HTERT RPE-1 (cell line): ENCODE measurements around the gene LYZ.

Experiments used
- in situ Hi-C: fragments of 300-500 bp; cut with MboI; formaldehyde crosslinking; loops from 4 replicates; pipeline ENCODE4 v1.14.3; 2020; ENCODE audit warnings: low sequenced_read_pairs

LYZ gene

GRCh38 chr12:69338120-69338859 lies 9.9 kb upstream of the LYZ start:
- in situ Hi-C loops = no loop called here

GRCh38 chr12:69338936-69339335 lies 9.2 kb upstream of the LYZ start:
- in situ Hi-C loops = no loop called here

- in situ Hi-C loops = no loop called here
Measured at GRCh38 chr12:69339999-69340398, 8.2 kb upstream of the LYZ start.

- in situ Hi-C loops = no loop called here
Measured at GRCh38 chr12:69341328-69341727, 6.9 kb upstream of the LYZ start.

GRCh38 chr12:69342421-69342820 lies 5.8 kb upstream of the LYZ start:
- in situ Hi-C loops = no loop called here

- in situ Hi-C loops = no loop called here
Measured at GRCh38 chr12:69343357-69343756, 4.8 kb upstream of the LYZ start.

- in situ Hi-C loops = no loop called here
Measured at GRCh38 chr12:69343885-69344612, 4.1 kb upstream of the LYZ start.

GRCh38 chr12:69345077-69345476 lies 3.1 kb upstream of the LYZ start:
- in situ Hi-C loops = no loop called here

GRCh38 chr12:69345742-69346141 lies 2.4 kb upstream of the LYZ start:
- in situ Hi-C loops = no loop called here

GRCh38 chr12:69350002-69350626 lies 1.9 kb downstream of the LYZ start:
- in situ Hi-C loops = no loop called here

GRCh38 chr12:69350777-69351176 lies 2.6 kb downstream of the LYZ start:
- in situ Hi-C loops = no loop called here

- in situ Hi-C loops = no loop called here
Measured at GRCh38 chr12:69351462-69352236, 3.5 kb downstream of the LYZ start.

GRCh38 chr12:69352904-69353303 lies 4.7 kb downstream of the LYZ start:
- in situ Hi-C loops = no loop called here

GRCh38 chr12:69354172-69354555 lies 6.0 kb downstream of the LYZ start:
- in situ Hi-C loops = no loop called here

- in situ Hi-C loops = no loop called here
Measured at GRCh38 chr12:69354556-69355187, 6.5 kb downstream of the LYZ start.

GRCh38 chr12:69355363-69356028 lies 7.3 kb downstream of the LYZ start:
- in situ Hi-C loops = no loop called here

- in situ Hi-C loops = no loop called here
Measured at GRCh38 chr12:69359531-69360347, 11.6 kb downstream of the LYZ start, which contains the start of gene YEATS4. Gene YEATS4 (plus strand): TSS chr12:69359743. CDS start chr12:69359973, 230 bp downstream.

- in situ Hi-C loops = no loop called here
Measured at GRCh38 chr12:69360348-69360672, 12.1 kb downstream of the LYZ start.

GRCh38 chr12:69366796-69367195 lies 18.6 kb downstream of the LYZ start:
- in situ Hi-C loops = no loop called here
